CMK (cell line): ENCODE data around the gene VWCE.
A peak's percentile ranks its signal among the peaks of the same experiment; 100 is the strongest.

Experiments used
- DNase-seq: peaks from one replicate; pipeline ENCODE4 v3.0.0-alpha.2; 2010; ENCODE audit warnings: low read depth

The VWCE gene, protein sequence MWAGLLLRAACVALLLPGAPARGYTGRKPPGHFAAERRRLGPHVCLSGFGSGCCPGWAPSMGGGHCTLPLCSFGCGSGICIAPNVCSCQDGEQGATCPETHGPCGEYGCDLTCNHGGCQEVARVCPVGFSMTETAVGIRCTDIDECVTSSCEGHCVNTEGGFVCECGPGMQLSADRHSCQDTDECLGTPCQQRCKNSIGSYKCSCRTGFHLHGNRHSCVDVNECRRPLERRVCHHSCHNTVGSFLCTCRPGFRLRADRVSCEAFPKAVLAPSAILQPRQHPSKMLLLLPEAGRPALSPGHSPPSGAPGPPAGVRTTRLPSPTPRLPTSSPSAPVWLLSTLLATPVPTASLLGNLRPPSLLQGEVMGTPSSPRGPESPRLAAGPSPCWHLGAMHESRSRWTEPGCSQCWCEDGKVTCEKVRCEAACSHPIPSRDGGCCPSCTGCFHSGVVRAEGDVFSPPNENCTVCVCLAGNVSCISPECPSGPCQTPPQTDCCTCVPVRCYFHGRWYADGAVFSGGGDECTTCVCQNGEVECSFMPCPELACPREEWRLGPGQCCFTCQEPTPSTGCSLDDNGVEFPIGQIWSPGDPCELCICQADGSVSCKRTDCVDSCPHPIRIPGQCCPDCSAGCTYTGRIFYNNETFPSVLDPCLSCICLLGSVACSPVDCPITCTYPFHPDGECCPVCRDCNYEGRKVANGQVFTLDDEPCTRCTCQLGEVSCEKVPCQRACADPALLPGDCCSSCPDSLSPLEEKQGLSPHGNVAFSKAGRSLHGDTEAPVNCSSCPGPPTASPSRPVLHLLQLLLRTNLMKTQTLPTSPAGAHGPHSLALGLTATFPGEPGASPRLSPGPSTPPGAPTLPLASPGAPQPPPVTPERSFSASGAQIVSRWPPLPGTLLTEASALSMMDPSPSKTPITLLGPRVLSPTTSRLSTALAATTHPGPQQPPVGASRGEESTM

GRCh38 chr11:61294717-61295595 lies at the start of gene VWCE:
Gene VWCE (minus strand): TSS chr11:61295316. CDS start chr11:61295037, 279 bp downstream.
- peak; percentile 63 for DNase-seq

DNA sequence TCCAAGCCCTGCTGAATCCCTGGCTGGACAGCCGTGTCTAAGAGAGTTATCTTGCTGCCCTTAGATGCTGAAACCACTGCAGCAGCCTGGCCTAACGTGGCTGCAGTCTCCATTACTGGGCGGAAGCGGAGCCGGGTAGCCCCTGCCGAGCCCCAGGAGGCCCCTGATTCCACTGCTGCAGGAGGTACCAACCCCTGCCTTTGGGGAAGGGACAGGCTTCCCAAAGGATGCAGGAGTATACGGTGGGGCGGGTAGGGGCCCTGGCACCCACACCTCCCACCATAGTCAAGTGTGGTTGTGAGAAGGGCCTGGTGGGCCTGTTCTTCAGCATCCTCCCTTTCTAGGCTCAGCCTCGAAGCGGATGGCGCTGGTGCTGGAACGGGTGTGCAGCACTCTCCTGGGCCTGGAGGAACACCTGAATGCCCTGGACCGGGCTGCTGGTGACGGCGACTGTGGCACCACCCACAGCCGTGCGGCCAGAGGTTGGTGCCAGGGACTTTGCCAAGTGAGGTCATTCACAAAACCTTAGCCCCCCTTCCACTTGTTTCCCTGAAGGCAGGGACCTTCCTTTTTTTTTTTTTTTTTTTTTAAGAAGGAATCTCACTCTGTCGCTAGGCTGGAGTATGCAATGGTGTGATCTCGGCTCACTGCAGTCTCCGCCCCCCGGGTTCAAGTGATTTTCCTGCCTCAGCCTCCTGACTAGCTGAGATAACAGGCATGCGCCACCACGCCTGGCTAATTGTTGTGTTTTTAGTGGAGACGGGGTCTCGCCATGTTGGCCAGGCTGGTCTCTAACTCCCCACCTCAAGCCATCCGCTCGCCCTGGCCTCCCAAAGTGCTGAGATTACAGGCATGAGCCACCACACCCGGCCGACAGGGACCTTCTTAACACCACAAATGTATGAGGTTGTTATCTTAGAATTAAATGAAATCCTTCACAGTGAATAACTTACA lies 49.0 kb upstream of the VWCE start:
- no peak for DNase-seq

DNA sequence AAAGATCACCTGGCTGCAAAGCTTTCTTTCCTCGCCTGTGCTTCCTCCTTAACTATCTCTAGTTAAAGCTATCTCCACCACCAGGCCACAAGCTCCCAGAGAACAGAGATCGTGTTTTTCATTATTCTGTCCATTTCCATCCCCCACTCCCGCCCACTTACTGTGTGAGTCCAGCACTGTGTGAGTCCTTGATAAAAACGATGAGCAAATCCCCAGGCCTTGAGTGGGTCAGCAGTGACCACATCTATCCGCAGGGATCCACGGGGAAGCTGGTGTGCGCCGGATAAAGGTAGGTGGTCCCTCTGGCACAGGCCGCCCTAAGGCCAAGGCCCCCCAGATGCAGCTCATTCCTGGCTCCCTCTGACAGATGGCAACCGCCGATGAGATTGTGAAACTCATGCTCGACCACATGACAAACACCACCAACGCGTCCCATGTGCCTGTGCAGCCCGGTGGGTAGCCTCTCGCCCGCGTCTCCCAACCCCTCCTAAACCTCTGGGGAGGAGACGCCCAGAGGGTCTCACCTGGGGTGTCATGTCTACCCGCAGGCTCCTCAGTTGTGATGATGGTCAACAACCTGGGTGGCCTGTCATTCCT lies 47.2 kb upstream of the VWCE start:
- DNase-seq: no peak

GRCh38 chr11:61341706-61342105 lies 46.6 kb upstream of the VWCE start:
- no peak for DNase-seq

- no peak for DNase-seq
These were observed 45.9 kb upstream of the VWCE start for GRCh38 chr11:61340979-61341378.

DNA sequence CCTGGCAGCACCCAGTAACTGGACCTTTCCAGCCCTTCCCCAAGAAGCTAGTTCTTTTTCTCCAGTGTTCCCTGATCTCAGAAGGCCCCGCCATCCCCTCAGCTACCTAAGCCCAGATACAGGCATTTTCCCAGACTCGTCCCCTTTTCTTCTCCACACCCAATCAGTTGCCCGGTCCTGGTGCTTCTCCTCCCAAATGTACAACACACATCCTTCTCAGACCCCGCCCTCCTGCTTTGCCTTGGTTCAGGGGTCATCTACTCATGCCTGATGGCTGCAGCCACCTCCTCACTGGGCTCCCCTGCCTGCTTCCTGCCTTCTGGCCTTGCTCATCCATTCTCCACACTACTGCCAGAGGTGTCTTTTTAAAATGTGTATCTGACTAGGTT lies 44.4 kb upstream of the VWCE start:
- no peak for DNase-seq

DNA sequence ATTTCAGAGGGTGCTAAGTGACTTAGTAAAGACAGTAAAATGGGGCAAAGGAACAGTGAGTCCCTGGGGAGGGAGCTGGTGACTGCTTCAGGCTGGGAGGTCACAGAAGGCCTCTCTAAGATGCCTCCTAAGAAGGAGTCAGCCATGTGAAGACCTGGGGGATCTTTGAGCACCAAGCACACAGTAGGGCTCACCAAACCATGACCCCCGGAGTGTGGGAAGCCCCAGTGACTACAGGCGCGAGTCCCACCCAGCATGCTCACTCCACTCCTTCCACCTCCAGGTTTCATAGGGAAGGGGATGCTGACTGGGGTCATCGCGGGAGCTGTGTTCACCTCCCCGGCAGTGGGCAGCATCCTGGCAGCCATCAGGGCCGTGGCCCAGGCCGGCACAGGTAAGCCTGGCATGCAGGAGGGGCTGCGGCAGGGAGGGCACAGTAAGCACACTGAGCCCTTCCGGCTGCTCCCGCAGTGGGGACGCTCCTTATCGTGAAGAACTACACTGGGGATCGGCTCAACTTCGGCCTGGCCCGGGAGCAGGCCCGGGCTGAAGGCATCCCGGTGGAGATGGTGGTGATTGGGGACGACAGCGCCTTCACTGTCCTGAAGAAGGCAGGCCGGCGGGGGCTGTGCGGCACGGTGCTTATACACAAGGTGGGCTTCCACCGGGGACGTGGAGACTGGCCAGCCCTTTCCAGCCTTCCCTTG lies 43.8 kb upstream of the VWCE start:
- no peak for DNase-seq

DNA sequence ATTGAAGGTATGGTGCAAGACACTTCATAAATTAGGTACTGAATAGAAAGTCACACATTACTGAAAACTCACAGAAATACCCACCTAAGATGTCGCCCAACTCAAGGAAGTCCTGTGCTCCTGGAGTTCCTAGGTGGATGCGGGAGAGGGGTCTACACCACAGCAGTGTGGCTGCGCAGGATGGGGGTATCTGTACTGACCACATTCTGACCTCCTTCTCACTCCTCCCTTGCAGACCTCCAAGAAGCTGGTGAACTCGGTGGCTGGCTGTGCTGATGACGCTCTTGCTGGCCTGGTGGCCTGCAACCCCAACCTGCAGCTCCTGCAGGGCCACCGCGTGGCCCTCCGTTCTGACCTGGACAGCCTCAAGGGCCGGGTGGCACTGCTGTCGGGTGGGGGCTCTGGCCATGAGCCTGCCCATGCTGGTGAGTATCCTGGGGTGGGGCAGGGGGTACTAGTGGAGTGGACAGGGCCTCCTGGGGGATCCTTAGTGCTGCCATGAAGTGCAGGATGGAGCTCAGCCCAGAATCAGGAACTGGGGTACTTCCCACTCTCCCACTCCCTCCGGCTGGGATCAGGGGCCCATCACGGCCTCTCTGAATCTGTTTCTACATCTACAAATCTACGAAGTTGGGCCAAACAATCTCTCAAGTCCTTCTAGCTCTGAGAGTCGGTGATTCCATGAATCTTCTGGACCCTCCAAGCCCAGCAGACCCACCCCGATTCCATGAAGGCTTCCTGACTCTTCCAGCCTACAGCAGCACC lies 42.8 kb upstream of the VWCE start:
- DNase-seq: no peak

DNA sequence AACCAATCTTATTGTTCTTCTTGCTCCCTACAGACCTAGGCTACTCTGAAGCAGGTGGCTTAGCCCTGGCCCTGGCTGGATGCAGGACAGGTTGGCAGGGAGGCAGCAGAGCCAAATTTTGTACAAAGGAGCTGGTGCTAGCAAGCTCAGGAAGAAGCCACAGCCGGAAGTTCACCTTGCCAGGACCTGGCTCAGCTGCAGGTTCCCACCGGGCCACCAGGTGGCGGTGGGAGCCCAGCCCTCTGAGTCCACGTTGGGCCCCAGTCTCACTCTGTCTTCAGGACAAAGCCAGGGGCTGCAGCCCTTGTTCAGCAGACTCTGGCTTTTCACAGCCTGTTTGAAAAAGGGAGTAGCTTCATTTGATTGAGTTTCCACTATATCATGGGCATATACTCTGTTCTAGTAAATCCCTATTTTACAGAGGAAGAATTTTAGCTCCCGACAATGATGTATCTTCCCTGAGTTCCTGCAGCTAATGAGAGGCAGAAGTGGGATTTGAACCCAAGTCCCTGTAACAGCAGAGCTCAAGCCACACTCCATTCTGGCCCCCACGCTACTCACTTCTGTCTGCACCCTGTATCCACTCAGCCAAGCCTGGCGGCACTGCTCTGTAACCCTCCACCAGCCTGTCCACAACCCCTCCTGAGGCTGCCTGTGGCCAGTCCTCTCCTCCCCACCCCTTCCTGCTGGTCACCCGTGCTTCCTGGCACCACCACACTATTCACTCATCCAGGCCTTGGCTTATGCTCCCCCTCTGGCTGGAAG lies 41.2 kb upstream of the VWCE start:
- peak; percentile 57 for DNase-seq

- DNase-seq: no peak
These were observed 40.2 kb upstream of the VWCE start for GRCh38 chr11:61335355-61335710.

DNA sequence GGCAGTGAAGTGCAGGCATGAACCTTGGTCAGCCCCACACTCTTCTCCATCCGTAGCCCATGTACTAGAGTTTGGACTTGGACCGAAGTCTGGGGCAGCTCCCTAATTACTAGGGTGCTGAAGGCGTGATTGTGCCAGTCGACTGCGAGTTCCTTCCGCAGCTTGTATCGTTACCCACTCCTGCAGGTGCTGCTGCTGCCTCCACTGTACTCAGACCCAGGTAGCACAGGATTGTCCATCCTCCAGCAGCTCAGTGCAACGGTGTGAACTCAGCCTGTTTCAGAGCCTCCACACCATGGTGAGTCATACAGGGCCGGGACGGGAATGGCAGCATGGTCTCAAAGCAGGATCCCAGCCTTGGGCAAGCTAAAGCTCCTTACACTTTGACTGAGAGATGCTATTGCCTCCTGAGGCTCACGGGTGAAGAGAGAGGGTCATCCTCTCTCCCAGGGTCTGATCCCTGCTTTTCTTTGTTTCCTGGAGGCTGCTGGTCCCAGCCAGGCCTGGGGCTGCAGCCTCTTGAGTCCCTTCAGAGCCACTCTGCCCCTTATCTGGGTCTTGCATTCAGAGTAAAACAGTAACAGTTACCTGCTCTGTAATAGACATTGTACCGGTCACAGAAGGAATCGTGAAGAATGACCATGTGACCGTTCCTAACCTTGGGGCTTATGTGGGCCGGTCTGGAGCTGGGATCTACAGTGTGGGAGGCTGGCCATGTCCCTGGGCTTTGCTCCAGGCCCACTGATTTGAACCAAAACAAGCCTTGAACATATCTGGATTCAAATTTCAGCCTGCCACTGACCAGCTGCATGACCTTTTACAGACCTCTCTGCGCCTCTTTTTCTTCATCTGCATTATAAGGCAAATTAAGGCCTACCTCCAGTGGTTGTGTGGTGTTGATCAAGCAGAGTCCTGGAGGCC lies 39.6 kb upstream of the VWCE start:
- no peak for DNase-seq

DNA sequence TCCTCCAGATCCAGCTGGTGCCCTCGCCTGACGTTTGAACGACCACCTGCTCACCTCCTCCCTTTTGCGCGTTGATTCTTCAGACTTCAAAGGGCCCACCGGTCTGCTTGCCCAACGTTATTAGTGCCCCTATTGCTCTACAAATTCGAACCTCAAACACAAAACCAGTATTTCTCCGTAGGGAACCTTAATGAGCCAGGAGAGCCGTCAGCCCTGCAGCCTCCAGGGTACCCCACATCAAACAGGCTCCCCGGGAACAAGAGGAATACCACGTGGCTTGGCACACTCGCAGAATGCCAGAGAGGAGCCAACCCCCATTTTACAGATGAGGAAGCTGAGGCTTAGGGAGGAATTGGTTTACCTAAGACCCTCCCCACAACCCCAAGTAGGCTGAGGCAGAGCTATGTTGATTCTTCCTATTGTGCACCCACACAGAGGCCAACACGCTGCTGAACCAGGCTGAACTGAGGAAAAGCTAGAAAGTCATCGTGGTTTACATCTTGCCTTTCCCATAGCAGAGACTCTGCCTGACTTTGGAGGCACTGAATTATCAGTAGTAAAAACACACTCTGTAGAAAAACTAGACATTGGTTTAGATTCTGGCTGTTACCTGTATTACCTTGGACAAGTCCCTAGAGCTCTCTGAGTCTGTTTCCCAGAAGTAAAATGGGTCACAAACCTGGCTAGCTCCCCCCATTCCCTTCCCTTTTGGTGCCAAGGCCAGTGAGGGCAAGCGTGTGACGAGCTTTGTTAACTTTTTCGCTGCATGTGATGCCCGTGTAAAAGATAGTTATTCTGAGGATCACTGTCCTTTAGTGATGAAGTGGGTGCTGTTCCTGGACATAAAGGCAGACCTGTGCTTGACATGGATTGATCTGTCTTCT lies 38.7 kb upstream of the VWCE start:
- DNase-seq: no peak

GRCh38 chr11:61332797-61333549 lies 37.9 kb upstream of the VWCE start, which contains the start of the genes DDB1 and TKFC:
Gene DDB1 (minus strand): TSS chr11:61333105. CDS start chr11:61332968, 137 bp downstream.
Gene TKFC (plus strand): TSS chr11:61333228. CDS start chr11:61334729, 1,501 bp downstream.
- DNase-seq: peak; percentile 83

GRCh38 chr11:61332281-61332796 lies 37.2 kb upstream of the VWCE start:
- DNase-seq: no peak

- no peak for DNase-seq
These were observed 36.5 kb upstream of the VWCE start for GRCh38 chr11:61331651-61332050.
